ENCODE measurements around the gene CIP2A.

- TF ChIP-seq CTCF (IDR thresholded peaks at IDR 0.05) (no peak), ZFX (IDR thresholded peaks at IDR 0.05; ENCODE audit: borderline replicate concordance) (no peak)
Observed at GRCh38 chr3:108602935-108603294, 13.7 kb upstream of the CIP2A start.
